ENCODE results near the gene LANCL3.

- TF ChIP-seq TAF1 (IDR thresholded peaks at IDR 0.05; ENCODE audit: low read depth) (no peak), TCF12 (IDR thresholded peaks at IDR 0.05; ENCODE audit: low read depth) (no peak), YY1 (IDR thresholded peaks at IDR 0.05; ENCODE audit: low read depth) (no peak), REST (IDR thresholded peaks at IDR 0.05; ENCODE audit: low read depth) (no peak), NFIC (IDR thresholded peaks at IDR 0.05) (no peak), FOXM1 (IDR thresholded peaks at IDR 0.05; ENCODE audit: borderline replicate concordance, low read depth) (no peak), EGR1 (IDR thresholded peaks at IDR 0.05) (no peak), EP300 (IDR thresholded peaks at IDR 0.05; ENCODE audit: borderline replicate concordance) (no peak), MAX (IDR thresholded peaks at IDR 0.05) (no peak), CREB1 (IDR thresholded peaks at IDR 0.05; ENCODE audit: low read depth) (no peak)
Measured at GRCh38 chrX:37590047-37590446, 18.6 kb downstream of the LANCL3 start.

All from Ishikawa (cell line).